HEK293 (cell line): Measurements from ENCODE around the gene KCNJ1.

Experiments
- BCL11B ChIP-seq: fragments of 450-650 bp; formaldehyde crosslinking; IDR thresholded peaks from 2 replicates; pipeline ENCODE4 v1.5.1; 2016; ENCODE audit warnings: low read depth, missing biosample characterization, missing genetic modification characterization
- FEZF1 ChIP-seq: fragments of 450-650 bp; formaldehyde crosslinking; IDR thresholded peaks from 2 replicates; pipeline ENCODE4 v1.5.1; 2016; ENCODE audit warnings: missing biosample characterization, missing genetic modification characterization
- KLF7 ChIP-seq: fragments of 450-650 bp; formaldehyde crosslinking; IDR thresholded peaks from 2 replicates; pipeline ENCODE4 v1.5.1; 2016; ENCODE audit warnings: missing biosample characterization, missing genetic modification characterization, borderline replicate concordance
- MYNN ChIP-seq: fragments of 450-650 bp; formaldehyde crosslinking; IDR thresholded peaks from 2 replicates; pipeline ENCODE4 v1.5.1; 2016; ENCODE audit warnings: missing biosample characterization, missing genetic modification characterization, borderline replicate concordance
- MZF1 ChIP-seq: fragments of 450-650 bp; formaldehyde crosslinking; IDR thresholded peaks from 2 replicates; pipeline ENCODE4 v1.5.1; 2017; ENCODE audit warnings: missing biosample characterization, missing genetic modification characterization, borderline replicate concordance
- SALL2 ChIP-seq: fragments of 450-650 bp; formaldehyde crosslinking; IDR thresholded peaks from 2 replicates; pipeline ENCODE4 v1.5.0; 2017; ENCODE audit warnings: missing biosample characterization, mild to moderate bottlenecking, missing genetic modification characterization, borderline replicate concordance
- SP2 ChIP-seq: fragments of 450-650 bp; formaldehyde crosslinking; IDR thresholded peaks from 2 replicates; pipeline ENCODE4 v1.5.1; 2016; ENCODE audit warnings: missing biosample characterization, missing genetic modification characterization
- YY2 ChIP-seq: fragments of 450-650 bp; formaldehyde crosslinking; IDR thresholded peaks from 2 replicates; pipeline ENCODE4 v1.5.1; 2016; ENCODE audit warnings: missing biosample characterization, missing genetic modification characterization
- ZBTB1 ChIP-seq: fragments of 450-650 bp; formaldehyde crosslinking; IDR thresholded peaks from 2 replicates; pipeline ENCODE4 v1.5.1; 2016; ENCODE audit warnings: missing biosample characterization, missing genetic modification characterization
- ZFHX2 ChIP-seq: fragments of 450-650 bp; formaldehyde crosslinking; conservative IDR thresholded peaks from 2 replicates; pipeline ENCODE4 v1.5.1; 2016; ENCODE audit warnings: missing biosample characterization, missing genetic modification characterization
- ZFP37 ChIP-seq: fragments of 450-650 bp; formaldehyde crosslinking; IDR thresholded peaks from 2 replicates; pipeline ENCODE4 v1.5.1; 2016; ENCODE audit warnings: missing biosample characterization, missing genetic modification characterization
- ZFP41 ChIP-seq: fragments of 450-650 bp; formaldehyde crosslinking; IDR thresholded peaks from 2 replicates; pipeline ENCODE4 v1.5.1; 2016; ENCODE audit warnings: missing biosample characterization, missing genetic modification characterization, borderline replicate concordance
- ZFP69B ChIP-seq: fragments of 450-650 bp; formaldehyde crosslinking; IDR thresholded peaks from 2 replicates; pipeline ENCODE4 v1.5.1; 2016; ENCODE audit warnings: missing biosample characterization, missing genetic modification characterization
- ZIC2 ChIP-seq: fragments of 450-650 bp; formaldehyde crosslinking; IDR thresholded peaks from 2 replicates; pipeline ENCODE4 v1.5.1; 2016; ENCODE audit warnings: missing biosample characterization, missing genetic modification characterization
- ZNF121 ChIP-seq: fragments of 450-650 bp; formaldehyde crosslinking; IDR thresholded peaks from 2 replicates; pipeline ENCODE4 v1.5.1; 2016; ENCODE audit warnings: missing biosample characterization, missing genetic modification characterization
- ZNF2 ChIP-seq: fragments of 450-650 bp; formaldehyde crosslinking; IDR thresholded peaks from 2 replicates; pipeline ENCODE4 v1.5.1; 2016; ENCODE audit warnings: missing biosample characterization, missing genetic modification characterization
- ZNF221 ChIP-seq: fragments of 450-650 bp; formaldehyde crosslinking; IDR thresholded peaks from 2 replicates; pipeline ENCODE4 v1.5.1; 2017; ENCODE audit warnings: missing biosample characterization, missing genetic modification characterization, borderline replicate concordance
- ZNF302 ChIP-seq: fragments of 450-650 bp; formaldehyde crosslinking; IDR thresholded peaks from 2 replicates; pipeline ENCODE4 v1.5.1; 2016; ENCODE audit warnings: missing biosample characterization, missing genetic modification characterization, low read depth
- ZNF404 ChIP-seq: fragments of 450-650 bp; formaldehyde crosslinking; IDR thresholded peaks from 2 replicates; pipeline ENCODE4 v1.5.1; 2017; ENCODE audit warnings: missing biosample characterization, missing genetic modification characterization
- ZNF48 ChIP-seq: fragments of 450-650 bp; formaldehyde crosslinking; IDR thresholded peaks from 2 replicates; pipeline ENCODE4 v1.5.1; 2016; ENCODE audit warnings: missing biosample characterization, missing genetic modification characterization
- ZNF521 ChIP-seq: fragments of 450-650 bp; formaldehyde crosslinking; IDR thresholded peaks from 2 replicates; pipeline ENCODE4 v1.5.1; 2017; ENCODE audit warnings: missing biosample characterization, mild to moderate bottlenecking, missing genetic modification characterization
- ZNF529 ChIP-seq: fragments of 450-650 bp; formaldehyde crosslinking; IDR thresholded peaks from 2 replicates; pipeline ENCODE4 v1.5.1; 2017; ENCODE audit warnings: missing genetic modification characterization, missing biosample characterization; ENCODE audit not compliant: insufficient replicate concordance
- ZNF549 ChIP-seq: fragments of 450-650 bp; IDR thresholded peaks from 2 replicates; pipeline ENCODE4 v1.5.1; 2018; ENCODE audit warnings: missing biosample characterization, missing genetic modification characterization, mild to moderate bottlenecking, inconsistent platforms, moderate library complexity
- ZNF600 ChIP-seq: fragments of 450-650 bp; formaldehyde crosslinking; IDR thresholded peaks from 2 replicates; pipeline ENCODE4 v1.5.1; 2016; ENCODE audit warnings: missing biosample characterization, missing genetic modification characterization
- ZSCAN30 ChIP-seq: fragments of 450-650 bp; IDR thresholded peaks from 2 replicates; pipeline ENCODE4 v1.5.1; 2018; ENCODE audit warnings: missing biosample characterization, mild to moderate bottlenecking, missing genetic modification characterization, moderate library complexity
- TF ChIP-seq, protein P1 (sequence below): fragments of 450-650 bp; formaldehyde crosslinking; IDR thresholded peaks from 2 replicates; pipeline ENCODE4 v1.5.1; 2017; ENCODE audit warnings: missing biosample characterization, missing genetic modification characterization
- TF ChIP-seq, protein P2 (sequence below): fragments of 450-650 bp; formaldehyde crosslinking; conservative IDR thresholded peaks from 2 replicates; pipeline ENCODE4 v1.5.1; 2016; ENCODE audit warnings: low read depth, missing biosample characterization, missing genetic modification characterization
- TF ChIP-seq, protein P3 (sequence below): fragments of 450-650 bp; formaldehyde crosslinking; IDR thresholded peaks from 2 replicates; pipeline ENCODE4 v1.5.1; 2016; ENCODE audit warnings: missing biosample characterization, missing genetic modification characterization
- TF ChIP-seq, protein P4 (sequence below): fragments of 450-650 bp; formaldehyde crosslinking; IDR thresholded peaks from 2 replicates; pipeline ENCODE4 v1.5.1; 2016; ENCODE audit warnings: missing biosample characterization, missing genetic modification characterization
- TF ChIP-seq, protein P5 (sequence below): fragments of 450-650 bp; formaldehyde crosslinking; IDR thresholded peaks from 2 replicates; pipeline ENCODE4 v1.5.1; 2017; ENCODE audit warnings: missing biosample characterization, missing genetic modification characterization

The KCNJ1 gene

DNA sequence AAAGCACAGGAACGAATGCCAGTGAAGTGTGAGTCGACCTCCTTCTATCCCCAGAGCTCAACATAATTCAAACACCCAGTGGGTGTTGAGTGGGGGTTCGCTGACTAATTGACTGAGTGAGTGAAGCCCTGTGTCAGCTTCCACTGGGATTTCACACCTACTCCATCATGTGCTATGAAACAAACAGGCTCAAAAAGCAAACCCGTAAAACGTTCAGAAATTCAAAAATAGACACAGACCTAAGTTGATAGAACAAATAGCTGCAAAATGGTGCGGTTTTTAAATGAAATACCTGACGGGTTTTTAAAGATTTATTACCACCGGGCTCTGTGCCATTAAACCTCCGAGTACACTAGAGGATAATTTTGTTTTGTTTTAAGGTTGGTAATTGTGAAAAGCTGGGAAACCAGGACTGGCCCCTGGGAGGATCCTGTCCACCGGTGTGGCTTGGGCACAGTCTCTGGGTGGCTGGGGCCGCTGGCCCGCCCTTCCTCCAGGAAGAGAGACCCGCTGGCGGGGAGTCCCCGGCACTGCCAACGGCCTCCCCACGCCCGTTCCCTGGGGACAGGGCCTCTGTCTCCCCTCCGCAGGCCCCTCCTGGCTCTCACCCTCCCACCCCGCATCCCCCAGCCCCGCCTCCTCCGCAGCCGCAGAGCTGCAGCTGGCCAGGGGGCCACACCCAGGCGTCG is 37.7 kb upstream of the KCNJ1 start (continued):
- TF ChIP-seq SP2 (tag by site-specific recombination) = 0 out of 2 replicates have a peak, but pooled peaks have one; percentile 13
- no peak for TF ChIP-seq ZNF404 (tag by site-specific recombination)
- no peak for TF ChIP-seq YY2 (tag by site-specific recombination)
- no peak for TF ChIP-seq ZNF549 (tag by site-specific recombination)
- TF ChIP-seq, protein P1, sequence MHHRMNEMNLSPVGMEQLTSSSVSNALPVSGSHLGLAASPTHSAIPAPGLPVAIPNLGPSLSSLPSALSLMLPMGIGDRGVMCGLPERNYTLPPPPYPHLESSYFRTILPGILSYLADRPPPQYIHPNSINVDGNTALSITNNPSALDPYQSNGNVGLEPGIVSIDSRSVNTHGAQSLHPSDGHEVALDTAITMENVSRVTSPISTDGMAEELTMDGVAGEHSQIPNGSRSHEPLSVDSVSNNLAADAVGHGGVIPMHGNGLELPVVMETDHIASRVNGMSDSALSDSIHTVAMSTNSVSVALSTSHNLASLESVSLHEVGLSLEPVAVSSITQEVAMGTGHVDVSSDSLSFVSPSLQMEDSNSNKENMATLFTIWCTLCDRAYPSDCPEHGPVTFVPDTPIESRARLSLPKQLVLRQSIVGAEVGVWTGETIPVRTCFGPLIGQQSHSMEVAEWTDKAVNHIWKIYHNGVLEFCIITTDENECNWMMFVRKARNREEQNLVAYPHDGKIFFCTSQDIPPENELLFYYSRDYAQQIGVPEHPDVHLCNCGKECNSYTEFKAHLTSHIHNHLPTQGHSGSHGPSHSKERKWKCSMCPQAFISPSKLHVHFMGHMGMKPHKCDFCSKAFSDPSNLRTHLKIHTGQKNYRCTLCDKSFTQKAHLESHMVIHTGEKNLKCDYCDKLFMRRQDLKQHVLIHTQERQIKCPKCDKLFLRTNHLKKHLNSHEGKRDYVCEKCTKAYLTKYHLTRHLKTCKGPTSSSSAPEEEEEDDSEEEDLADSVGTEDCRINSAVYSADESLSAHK = no peak
- TF ChIP-seq MZF1 = no peak
- TF ChIP-seq ZNF521 (tag by site-specific recombination) = no peak
- TF ChIP-seq ZSCAN30 (tag by site-specific recombination) = peak; percentile 57; the same call in 1 of the 2 replicates
- no peak for TF ChIP-seq ZNF121 (tag by site-specific recombination)
- no peak for TF ChIP-seq ZBTB1
- TF ChIP-seq ZNF2 = no peak
- no peak for TF ChIP-seq BCL11B (tag by site-specific recombination)
- no peak for TF ChIP-seq ZNF302 (tag by site-specific recombination)
- peak; percentile 45 for TF ChIP-seq FEZF1 (tag by site-specific recombination)
- TF ChIP-seq, protein P2, sequence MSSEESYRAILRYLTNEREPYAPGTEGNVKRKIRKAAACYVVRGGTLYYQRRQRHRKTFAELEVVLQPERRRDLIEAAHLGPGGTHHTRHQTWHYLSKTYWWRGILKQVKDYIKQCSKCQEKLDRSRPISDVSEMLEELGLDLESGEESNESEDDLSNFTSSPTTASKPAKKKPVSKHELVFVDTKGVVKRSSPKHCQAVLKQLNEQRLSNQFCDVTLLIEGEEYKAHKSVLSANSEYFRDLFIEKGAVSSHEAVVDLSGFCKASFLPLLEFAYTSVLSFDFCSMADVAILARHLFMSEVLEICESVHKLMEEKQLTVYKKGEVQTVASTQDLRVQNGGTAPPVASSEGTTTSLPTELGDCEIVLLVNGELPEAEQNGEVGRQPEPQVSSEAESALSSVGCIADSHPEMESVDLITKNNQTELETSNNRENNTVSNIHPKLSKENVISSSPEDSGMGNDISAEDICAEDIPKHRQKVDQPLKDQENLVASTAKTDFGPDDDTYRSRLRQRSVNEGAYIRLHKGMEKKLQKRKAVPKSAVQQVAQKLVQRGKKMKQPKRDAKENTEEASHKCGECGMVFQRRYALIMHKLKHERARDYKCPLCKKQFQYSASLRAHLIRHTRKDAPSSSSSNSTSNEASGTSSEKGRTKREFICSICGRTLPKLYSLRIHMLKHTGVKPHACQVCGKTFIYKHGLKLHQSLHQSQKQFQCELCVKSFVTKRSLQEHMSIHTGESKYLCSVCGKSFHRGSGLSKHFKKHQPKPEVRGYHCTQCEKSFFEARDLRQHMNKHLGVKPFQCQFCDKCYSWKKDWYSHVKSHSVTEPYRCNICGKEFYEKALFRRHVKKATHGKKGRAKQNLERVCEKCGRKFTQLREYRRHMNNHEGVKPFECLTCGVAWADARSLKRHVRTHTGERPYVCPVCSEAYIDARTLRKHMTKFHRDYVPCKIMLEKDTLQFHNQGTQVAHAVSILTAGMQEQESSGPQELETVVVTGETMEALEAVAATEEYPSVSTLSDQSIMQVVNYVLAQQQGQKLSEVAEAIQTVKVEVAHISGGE (tag by site-specific recombination) = no peak
- no peak for TF ChIP-seq ZFP37
- TF ChIP-seq ZNF529 (tag by site-specific recombination) = no peak
- no peak for TF ChIP-seq KLF7 (tag by site-specific recombination)
- TF ChIP-seq, protein P3, sequence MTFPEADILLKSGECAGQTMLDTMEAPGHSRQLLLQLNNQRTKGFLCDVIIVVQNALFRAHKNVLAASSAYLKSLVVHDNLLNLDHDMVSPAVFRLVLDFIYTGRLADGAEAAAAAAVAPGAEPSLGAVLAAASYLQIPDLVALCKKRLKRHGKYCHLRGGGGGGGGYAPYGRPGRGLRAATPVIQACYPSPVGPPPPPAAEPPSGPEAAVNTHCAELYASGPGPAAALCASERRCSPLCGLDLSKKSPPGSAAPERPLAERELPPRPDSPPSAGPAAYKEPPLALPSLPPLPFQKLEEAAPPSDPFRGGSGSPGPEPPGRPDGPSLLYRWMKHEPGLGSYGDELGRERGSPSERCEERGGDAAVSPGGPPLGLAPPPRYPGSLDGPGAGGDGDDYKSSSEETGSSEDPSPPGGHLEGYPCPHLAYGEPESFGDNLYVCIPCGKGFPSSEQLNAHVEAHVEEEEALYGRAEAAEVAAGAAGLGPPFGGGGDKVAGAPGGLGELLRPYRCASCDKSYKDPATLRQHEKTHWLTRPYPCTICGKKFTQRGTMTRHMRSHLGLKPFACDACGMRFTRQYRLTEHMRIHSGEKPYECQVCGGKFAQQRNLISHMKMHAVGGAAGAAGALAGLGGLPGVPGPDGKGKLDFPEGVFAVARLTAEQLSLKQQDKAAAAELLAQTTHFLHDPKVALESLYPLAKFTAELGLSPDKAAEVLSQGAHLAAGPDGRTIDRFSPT = no peak
- TF ChIP-seq ZNF600 = no peak
- peak; percentile 47 for TF ChIP-seq ZIC2
- TF ChIP-seq MYNN = no peak
- TF ChIP-seq ZFHX2 (tag by site-specific recombination) = peak; percentile 86
- TF ChIP-seq, protein P4, sequence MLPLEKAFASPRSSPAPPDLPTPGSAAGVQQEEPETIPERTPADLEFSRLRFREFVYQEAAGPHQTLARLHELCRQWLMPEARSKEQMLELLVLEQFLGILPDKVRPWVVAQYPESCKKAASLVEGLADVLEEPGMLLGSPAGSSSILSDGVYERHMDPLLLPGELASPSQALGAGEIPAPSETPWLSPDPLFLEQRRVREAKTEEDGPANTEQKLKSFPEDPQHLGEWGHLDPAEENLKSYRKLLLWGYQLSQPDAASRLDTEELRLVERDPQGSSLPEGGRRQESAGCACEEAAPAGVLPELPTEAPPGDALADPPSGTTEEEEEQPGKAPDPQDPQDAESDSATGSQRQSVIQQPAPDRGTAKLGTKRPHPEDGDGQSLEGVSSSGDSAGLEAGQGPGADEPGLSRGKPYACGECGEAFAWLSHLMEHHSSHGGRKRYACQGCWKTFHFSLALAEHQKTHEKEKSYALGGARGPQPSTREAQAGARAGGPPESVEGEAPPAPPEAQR (tag by site-specific recombination) = no peak
- TF ChIP-seq SALL2 (tag by site-specific recombination) = no peak
- no peak for TF ChIP-seq ZNF221 (tag by site-specific recombination)
- TF ChIP-seq ZFP69B = no peak
- TF ChIP-seq ZNF48 (tag by site-specific recombination) = no peak
- TF ChIP-seq ZFP41 = no peak
- TF ChIP-seq, protein P5, sequence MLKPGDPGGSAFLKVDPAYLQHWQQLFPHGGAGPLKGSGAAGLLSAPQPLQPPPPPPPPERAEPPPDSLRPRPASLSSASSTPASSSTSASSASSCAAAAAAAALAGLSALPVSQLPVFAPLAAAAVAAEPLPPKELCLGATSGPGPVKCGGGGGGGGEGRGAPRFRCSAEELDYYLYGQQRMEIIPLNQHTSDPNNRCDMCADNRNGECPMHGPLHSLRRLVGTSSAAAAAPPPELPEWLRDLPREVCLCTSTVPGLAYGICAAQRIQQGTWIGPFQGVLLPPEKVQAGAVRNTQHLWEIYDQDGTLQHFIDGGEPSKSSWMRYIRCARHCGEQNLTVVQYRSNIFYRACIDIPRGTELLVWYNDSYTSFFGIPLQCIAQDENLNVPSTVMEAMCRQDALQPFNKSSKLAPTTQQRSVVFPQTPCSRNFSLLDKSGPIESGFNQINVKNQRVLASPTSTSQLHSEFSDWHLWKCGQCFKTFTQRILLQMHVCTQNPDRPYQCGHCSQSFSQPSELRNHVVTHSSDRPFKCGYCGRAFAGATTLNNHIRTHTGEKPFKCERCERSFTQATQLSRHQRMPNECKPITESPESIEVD = peak; percentile 75
